Cardiac fibroblast (primary cell): Measurements from ENCODE around the gene SIAH3.
"Not testable (repeated sequence)": the region's sequence is repeated elsewhere in the genome, so short reads cannot be mapped to it uniquely, and the experiment has no call there.

Experiments
- DNase-seq, 2 donors: peaks; one replicate each; pipeline versions ENCODE4 v3.0.0 to v3.0.0-alpha.2; 2010; ENCODE audit warnings: low read depth in 2 of 2
- H3K4me3 ChIP-seq, 2 donors: replicated peaks in 1 of 2; 1 replicate in 1 of 2; 2 replicates in 1 of 2; pipeline ENCODE4 v1.5.1; 2011; ENCODE audit warnings: low read depth in 2 of 2, low read length in 2 of 2, mild to moderate bottlenecking in 2 of 2, moderate library complexity in 1 of 2
- TF ChIP-seq, protein P1 (sequence below): IDR thresholded peaks from one replicate; pipeline ENCODE4 v1.5.1; 2011; ENCODE audit warnings: low read depth, mild to moderate bottlenecking, low read length, inconsistent platforms

SIAH3 gene

DNA sequence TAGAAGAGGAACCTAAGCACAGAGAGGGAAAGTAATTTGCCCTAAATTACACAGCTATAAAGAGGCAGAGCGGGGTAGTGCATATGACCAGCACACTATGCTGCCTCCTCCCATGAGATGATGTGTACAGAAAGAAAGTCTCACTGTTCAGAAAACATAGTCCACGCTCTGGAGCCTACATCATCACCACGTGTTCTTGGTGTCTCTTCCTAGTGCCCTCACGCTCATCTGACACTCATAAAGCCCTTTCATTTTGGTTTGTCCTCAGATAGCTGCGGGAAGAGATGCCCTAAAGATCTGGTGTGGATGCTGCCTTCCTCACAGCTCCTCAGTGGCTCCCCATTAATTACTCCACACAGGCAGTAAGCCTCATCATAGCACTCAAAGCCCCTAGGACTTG is 27.4 kb upstream of the SIAH3 start:
- TF ChIP-seq, protein P1, sequence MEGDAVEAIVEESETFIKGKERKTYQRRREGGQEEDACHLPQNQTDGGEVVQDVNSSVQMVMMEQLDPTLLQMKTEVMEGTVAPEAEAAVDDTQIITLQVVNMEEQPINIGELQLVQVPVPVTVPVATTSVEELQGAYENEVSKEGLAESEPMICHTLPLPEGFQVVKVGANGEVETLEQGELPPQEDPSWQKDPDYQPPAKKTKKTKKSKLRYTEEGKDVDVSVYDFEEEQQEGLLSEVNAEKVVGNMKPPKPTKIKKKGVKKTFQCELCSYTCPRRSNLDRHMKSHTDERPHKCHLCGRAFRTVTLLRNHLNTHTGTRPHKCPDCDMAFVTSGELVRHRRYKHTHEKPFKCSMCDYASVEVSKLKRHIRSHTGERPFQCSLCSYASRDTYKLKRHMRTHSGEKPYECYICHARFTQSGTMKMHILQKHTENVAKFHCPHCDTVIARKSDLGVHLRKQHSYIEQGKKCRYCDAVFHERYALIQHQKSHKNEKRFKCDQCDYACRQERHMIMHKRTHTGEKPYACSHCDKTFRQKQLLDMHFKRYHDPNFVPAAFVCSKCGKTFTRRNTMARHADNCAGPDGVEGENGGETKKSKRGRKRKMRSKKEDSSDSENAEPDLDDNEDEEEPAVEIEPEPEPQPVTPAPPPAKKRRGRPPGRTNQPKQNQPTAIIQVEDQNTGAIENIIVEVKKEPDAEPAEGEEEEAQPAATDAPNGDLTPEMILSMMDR: no peak
- H3K4me3 ChIP-seq: no peak overlapping the region
- no peak for DNase-seq

DNA sequence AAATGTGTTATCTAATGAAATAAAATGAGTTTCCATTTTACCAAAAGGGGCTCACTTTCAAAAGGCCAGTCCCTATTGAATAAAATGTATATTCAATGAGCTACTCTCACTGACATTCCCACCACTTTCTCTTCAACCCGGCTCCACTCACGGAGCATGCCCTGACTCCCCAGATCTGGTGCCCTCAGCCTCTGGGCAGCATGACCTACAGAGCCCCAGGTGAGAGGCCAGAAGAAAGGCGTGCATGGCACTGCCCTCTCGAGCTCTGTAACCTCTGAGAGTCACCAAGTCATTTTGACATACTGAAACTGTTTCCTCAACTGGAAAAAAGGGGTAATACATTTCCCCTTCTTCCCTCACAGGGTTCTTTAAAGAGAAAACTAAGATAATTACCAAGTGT is 25.2 kb upstream of the SIAH3 start:
- DNase-seq: no peak
- TF ChIP-seq, protein P1: no peak
- H3K4me3 ChIP-seq: no peak overlapping the region

DNA sequence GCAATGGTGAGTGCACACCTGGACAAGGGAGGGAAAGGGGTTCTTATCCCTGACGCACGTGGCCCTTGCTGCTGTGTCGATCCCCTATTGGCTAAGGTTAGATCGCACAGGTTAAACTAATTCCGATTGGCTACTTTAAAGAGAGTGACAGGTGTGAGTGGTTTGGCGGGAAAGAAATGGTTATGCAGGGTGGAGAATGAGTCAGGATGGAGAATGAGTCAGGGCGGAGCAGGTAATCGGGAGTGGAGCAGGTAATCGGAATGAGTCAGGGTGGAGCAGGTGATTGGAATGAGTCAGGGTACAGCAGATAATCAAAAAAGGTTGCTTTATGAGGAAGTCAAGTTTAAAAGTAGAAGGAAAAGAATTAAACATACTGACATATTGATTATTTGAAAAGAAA is 24.4 kb upstream of the SIAH3 start:
- TF ChIP-seq, protein P1: no peak
- no peak for DNase-seq
- no peak overlapping the region for H3K4me3 ChIP-seq

DNA sequence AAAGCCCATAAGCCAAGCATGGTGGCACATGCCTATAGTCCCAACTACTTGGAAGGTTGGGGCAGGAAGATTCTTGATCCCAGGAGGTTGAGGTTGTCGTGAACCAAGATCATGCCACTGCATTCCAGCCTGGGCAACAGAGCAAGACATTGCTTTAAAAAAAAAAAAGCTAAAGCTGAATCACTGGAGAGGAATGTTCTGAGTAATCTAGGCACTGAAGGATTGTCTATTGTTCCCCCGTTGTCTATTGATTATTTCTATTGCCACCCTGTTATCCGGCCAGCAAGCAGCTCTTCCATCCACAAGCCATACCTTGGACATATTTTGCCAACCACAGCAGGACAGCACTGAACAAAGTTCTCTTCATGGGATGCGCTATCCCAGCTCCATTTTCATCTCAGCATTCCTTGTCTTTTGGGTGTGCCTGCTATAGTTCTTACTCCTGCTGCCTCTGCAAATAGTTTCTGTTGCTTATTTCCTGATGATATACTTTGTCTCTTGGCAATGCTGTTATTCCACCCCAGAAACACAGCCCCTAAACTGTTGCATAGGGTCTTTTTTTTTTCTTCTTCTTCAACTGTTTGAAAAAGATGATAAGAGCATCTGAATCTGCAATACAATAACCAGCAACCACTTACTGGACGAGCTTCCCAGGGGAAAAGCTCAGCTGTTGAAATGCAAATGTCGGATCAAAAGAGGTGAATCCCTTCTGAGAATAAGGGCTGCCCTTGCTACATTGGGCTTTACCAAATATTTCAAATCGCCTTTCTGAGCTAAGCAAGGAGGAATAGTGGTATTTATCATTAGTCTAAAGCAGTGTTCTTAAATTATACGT is 22.2 kb upstream of the SIAH3 start:
- peak in 1 of 2 donors; percentile 46 for DNase-seq
- no peak overlapping the region for H3K4me3 ChIP-seq
- TF ChIP-seq, protein P1: no peak

DNA sequence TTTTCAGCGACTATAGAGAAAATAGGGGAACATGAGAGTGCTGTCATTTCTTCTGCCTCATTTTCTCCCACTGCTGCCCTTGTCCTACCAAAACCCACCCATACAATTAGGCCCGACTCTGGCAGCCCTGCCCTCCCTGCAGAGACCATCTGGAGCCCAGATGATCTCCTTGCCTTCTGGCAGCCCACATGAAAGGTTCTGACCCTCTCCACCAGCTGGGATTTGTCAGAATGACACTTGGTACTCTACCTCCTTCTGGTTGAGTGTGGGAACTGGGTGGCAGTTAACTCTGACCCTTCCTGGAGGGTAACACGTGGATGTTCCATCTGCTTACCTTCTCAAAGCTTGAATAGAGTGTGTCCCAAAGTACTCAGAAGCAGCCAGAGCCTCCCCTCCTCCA is 21.0 kb upstream of the SIAH3 start:
- no peak overlapping the region for H3K4me3 ChIP-seq
- TF ChIP-seq, protein P1: no peak
- DNase-seq: no peak

DNA sequence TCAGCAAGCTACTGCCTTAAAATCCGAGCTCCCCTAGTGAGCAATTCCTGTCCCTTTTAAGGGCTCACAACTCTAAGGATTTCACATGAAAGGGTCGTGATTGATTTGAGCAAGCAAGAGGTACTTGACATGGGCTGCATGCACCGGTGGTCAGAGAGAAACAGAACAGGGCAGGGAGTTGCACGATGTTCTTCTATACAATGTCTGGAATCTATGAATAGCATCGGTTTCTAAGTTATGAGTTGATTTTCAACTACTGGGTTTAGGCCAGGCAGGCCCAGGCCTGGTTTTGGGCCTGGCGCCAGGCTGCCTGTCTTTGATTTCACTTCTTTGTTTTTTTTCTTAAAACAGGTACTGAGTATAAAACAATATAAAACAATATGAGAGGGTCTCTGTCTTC is 19.6 kb upstream of the SIAH3 start:
- H3K4me3 ChIP-seq, DNase-seq: not testable (repeated sequence)

DNA sequence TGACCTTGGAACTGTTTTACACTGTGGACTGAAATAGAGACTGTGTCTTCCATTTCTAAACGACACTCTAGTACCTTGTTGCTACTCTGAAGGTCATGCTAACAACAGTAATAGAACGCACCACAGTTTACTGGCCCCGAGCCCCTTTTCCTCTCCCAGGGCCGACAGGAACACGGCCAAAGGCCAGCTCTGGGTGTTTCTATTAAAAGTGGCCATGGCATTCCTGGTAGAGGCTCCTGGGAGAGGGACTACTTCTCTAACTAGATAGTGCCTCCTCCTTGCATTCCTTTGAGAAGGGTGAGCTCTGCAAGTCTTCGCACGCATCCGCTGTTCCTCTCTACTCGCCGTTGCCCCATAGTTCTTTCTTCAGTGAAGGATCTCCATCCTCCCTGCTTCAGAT is 18.7 kb upstream of the SIAH3 start:
- no peak for DNase-seq
- TF ChIP-seq, protein P1: no peak
- no peak overlapping the region for H3K4me3 ChIP-seq
